Testis (tissue), 2 donors: ENCODE measurements around the gene TRIM26.

ENCODE experiments used
- POLR2A ChIP-seq: fragments of 450-650 bp; IDR thresholded peaks from one replicate; pipeline ENCODE4 v1.6.1; 2017; ENCODE audit warnings: antibody characterized with exemption, mild to moderate bottlenecking, moderate library complexity
- TF ChIP-seq, protein P1 (sequence below), 3 experiments: fragments of 450-650 bp in 2 of 3; fragments of 200-600 bp in 1 of 3; sonication (generic) in 1 of 3; IDR thresholded peaks; one replicate each; pipeline ENCODE4 v1.5.1; 2016 to 2019; ENCODE audit warnings: antibody characterized with exemption in 3 of 3, mild to moderate bottlenecking in 2 of 3, moderate library complexity in 1 of 3

DNA sequence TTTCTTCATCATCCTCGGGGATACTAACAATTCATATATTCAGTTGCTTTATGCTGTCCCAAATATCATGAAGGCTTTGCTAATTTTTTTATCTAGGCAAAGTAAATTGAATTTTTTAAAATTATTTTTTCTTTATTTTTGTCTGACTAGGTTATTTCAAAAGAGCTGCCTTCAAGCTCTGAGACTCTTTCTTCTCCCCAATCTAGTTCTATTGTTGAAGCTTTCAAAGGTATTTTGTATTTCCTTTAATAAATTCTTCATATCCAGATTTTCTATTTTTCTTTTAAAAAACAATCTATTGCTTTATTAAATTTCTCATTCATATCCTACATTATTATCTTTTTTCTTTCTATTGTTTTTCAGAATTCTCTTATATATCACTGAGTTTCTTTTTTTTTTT lies 33.1 kb downstream of the TRIM26 start:
- TF ChIP-seq POLR2A: no peak
- TF ChIP-seq, protein P1, sequence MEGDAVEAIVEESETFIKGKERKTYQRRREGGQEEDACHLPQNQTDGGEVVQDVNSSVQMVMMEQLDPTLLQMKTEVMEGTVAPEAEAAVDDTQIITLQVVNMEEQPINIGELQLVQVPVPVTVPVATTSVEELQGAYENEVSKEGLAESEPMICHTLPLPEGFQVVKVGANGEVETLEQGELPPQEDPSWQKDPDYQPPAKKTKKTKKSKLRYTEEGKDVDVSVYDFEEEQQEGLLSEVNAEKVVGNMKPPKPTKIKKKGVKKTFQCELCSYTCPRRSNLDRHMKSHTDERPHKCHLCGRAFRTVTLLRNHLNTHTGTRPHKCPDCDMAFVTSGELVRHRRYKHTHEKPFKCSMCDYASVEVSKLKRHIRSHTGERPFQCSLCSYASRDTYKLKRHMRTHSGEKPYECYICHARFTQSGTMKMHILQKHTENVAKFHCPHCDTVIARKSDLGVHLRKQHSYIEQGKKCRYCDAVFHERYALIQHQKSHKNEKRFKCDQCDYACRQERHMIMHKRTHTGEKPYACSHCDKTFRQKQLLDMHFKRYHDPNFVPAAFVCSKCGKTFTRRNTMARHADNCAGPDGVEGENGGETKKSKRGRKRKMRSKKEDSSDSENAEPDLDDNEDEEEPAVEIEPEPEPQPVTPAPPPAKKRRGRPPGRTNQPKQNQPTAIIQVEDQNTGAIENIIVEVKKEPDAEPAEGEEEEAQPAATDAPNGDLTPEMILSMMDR (IDR thresholded peaks at IDR 0.05): no peak
